Nephron (organoid): Measurements from ENCODE around the gene SAMSN1.

ENCODE experiments used
- H3K27ac Mint-ChIP-seq, 3 experiments: 2 replicates each; pipeline ENCODE4 v1.8.0; 2020; ENCODE audit warnings: mixed read lengths in 3 of 3, mild to moderate bottlenecking in 2 of 3, moderate library complexity in 1 of 3
- H3K27me3 Mint-ChIP-seq: 2 replicates; pipeline ENCODE4 v1.8.0; 2021; ENCODE audit warnings: low read depth, mild to moderate bottlenecking, moderate library complexity, mixed read lengths
- H3K36me3 Mint-ChIP-seq: 2 replicates; pipeline ENCODE4 v1.8.0; 2020; ENCODE audit warnings: low read depth, mixed read lengths
- H3K4me1 Mint-ChIP-seq: 2 replicates; pipeline ENCODE4 v1.8.0; 2020; ENCODE audit warnings: mixed read lengths
- H3K4me3 Mint-ChIP-seq, 3 experiments: 2 replicates each; pipeline ENCODE4 v1.8.0; 2020; ENCODE audit warnings: mild to moderate bottlenecking in 3 of 3, mixed read lengths in 3 of 3, moderate library complexity in 2 of 3
- H3K9me3 Mint-ChIP-seq: 2 replicates; pipeline ENCODE4 v1.8.0; 2020; ENCODE audit warnings: mixed read lengths
- TF ChIP-seq, protein P1 (sequence below), 3 experiments: fragments of 200-600 bp; sonication (generic); IDR thresholded peaks; one replicate each; pipeline ENCODE4 v1.5.0; 2021; ENCODE audit warnings: antibody characterized with exemption in 3 of 3; ENCODE audit not compliant: unreplicated experiment in 3 of 3

Gene SAMSN1

DNA sequence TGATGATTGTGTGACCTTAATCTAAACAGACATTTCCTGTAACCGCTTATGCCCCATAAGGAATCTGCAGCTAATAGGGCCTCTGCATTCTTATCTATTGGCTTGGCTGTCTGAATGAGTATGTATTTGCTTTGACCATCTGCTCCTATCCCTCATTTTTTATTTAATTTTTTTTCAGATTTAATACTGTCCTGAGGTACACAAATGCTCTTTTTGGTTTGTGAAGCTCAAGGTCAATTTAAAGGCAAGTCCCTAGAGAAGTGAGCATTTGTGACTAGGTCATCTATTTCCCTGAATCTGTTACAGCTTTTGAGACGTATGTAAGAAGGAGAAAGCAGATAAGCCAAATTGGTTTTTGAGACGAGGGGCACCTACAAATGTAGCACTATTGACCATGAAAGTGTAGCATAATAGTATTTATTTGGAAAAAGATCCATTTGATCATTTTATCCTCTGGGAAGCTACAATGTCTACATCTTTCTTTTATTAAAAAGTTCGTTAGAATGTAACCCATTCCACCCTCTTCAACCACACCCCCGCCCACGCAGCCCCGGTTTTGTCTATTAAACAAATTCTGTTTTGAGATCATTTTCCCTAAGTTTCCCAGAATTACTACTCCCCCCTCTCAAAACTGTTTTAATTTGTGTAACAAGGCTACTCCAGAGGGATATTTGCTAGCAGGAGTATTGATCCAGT, 93.9 kb downstream of the SAMSN1 start:
- TF ChIP-seq, protein P1, sequence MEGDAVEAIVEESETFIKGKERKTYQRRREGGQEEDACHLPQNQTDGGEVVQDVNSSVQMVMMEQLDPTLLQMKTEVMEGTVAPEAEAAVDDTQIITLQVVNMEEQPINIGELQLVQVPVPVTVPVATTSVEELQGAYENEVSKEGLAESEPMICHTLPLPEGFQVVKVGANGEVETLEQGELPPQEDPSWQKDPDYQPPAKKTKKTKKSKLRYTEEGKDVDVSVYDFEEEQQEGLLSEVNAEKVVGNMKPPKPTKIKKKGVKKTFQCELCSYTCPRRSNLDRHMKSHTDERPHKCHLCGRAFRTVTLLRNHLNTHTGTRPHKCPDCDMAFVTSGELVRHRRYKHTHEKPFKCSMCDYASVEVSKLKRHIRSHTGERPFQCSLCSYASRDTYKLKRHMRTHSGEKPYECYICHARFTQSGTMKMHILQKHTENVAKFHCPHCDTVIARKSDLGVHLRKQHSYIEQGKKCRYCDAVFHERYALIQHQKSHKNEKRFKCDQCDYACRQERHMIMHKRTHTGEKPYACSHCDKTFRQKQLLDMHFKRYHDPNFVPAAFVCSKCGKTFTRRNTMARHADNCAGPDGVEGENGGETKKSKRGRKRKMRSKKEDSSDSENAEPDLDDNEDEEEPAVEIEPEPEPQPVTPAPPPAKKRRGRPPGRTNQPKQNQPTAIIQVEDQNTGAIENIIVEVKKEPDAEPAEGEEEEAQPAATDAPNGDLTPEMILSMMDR (IDR thresholded peaks at IDR 0.05; ENCODE audit: unreplicated experiment in 3 of 3), result no peak
- no peaks in the 10 kb centered on the region for H3K36me3 Mint-ChIP-seq

DNA sequence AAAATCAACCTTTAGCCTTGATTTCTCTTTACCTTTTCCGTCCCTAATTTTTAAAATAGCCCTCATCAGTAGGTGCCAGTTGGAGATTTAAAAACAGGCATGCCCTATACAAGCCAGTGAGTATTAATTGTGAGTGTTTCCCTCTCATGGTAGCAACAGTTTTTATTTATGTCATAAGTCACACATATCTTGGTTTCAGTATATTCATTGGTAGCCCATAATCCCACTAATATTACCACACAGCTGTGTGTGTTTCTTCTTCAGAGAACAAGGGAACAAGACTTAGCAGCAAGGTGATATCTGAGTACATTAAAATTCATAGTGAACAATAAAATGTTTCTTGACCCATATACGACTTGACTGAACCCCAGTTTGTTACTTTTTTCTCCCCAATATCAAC, 94.6 kb downstream of the SAMSN1 start:
- TF ChIP-seq, protein P1 (IDR thresholded peaks at IDR 0.05; ENCODE audit: unreplicated experiment in 3 of 3), result no peak
- peaks cover 12% of the 10 kb centered on the region for H3K4me1 Mint-ChIP-seq
- H3K4me3 Mint-ChIP-seq, result no peak overlapping the region
- H3K27ac Mint-ChIP-seq, result peak overlapping the region in 1 of 3 experiments; percentile 18
- no peaks in the 10 kb centered on the region for H3K36me3 Mint-ChIP-seq
- H3K9me3 Mint-ChIP-seq, result no peaks in the 10 kb centered on the region
- no peaks in the 10 kb centered on the region for H3K27me3 Mint-ChIP-seq

More for the DNA sequence above, 93.9 kb downstream of the SAMSN1 start:
- H3K27me3 Mint-ChIP-seq, result no peaks in the 10 kb centered on the region
- H3K4me3 Mint-ChIP-seq, result no peak overlapping the region
- H3K9me3 Mint-ChIP-seq, result no peaks in the 10 kb centered on the region
- peak overlapping the region in 1 of 3 experiments; percentile 18 for H3K27ac Mint-ChIP-seq
- peaks cover 12% of the 10 kb centered on the region for H3K4me1 Mint-ChIP-seq

DNA sequence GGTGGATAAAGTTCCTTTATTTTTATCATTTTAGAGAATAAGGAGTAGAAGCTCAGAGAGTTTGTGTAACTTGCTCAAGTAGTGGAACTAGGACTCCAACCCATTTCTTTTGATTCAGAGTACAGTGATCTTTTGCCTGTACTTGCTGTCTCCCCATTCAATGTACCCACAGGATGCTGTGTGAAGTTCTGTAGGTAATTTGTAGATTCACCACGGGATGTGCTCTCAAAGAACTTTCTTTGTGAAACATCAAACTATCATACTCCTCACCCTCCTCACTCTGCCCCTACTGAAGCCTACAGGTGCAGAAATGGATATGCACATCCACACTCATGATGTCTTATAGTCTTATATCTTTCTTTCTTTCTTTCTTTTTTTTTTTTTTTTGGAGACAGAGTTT, 97.3 kb downstream of the SAMSN1 start:
- TF ChIP-seq, protein P1 (IDR thresholded peaks at IDR 0.05; ENCODE audit: unreplicated experiment in 3 of 3), result no peak
- no peaks in the 10 kb centered on the region for H3K36me3 Mint-ChIP-seq
- H3K27ac Mint-ChIP-seq, result no peak overlapping the region
- no peak overlapping the region for H3K4me3 Mint-ChIP-seq
- H3K4me1 Mint-ChIP-seq, result peaks cover 7% of the 10 kb centered on the region
- no peaks in the 10 kb centered on the region for H3K27me3 Mint-ChIP-seq
- H3K9me3 Mint-ChIP-seq, result no peaks in the 10 kb centered on the region

DNA sequence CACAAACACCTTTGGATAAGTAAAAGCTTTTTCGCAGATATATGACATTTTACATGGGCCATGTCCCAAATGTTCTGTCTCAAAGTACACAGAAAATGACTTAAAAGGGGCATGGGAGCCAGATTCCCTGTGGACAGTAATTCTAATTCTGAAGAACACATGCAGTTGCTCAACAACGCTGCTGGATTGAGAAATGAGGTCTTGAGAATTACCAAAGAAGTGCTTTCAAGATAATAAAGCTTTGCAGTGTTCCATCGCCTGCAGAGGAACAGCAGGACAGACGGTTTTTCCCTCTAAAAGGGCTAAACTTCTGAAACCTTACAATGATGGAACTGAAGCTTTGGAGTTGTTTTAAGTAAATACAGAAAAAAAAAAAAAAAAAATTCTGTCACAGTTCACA, 107.9 kb downstream of the SAMSN1 start:
- no peaks in the 10 kb centered on the region for H3K27me3 Mint-ChIP-seq
- no peaks in the 10 kb centered on the region for H3K4me1 Mint-ChIP-seq
- H3K4me3 Mint-ChIP-seq, result no peak overlapping the region
- TF ChIP-seq, protein P1 (IDR thresholded peaks at IDR 0.05; ENCODE audit: unreplicated experiment in 3 of 3), result no peak
- no peaks in the 10 kb centered on the region for H3K36me3 Mint-ChIP-seq
- H3K9me3 Mint-ChIP-seq, result peaks cover 2% of the 10 kb centered on the region
- H3K27ac Mint-ChIP-seq, result no peak overlapping the region

DNA sequence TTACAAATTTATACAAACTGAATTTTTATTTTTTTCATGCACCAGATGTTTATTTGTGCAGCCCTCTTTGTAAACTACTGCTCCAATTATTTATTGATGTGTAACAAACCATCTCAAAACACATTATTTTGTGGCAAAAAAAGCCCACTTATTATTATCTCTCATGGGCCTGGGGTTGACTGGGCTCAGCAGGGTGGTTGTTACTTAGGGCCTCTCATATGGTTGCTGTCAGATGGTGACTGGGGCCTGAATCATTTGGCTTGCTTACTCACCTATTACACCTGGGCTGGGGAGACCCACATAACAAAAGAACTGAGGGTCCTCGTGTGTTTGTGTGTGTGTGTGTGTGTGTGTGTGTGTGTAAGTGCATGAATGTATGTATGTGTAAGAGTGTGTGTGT, 110.7 kb downstream of the SAMSN1 start:
- peaks cover 5% of the 10 kb centered on the region for H3K9me3 Mint-ChIP-seq
- no peak overlapping the region for H3K27ac Mint-ChIP-seq
- H3K27me3 Mint-ChIP-seq, result no peaks in the 10 kb centered on the region
- no peaks in the 10 kb centered on the region for H3K36me3 Mint-ChIP-seq
- H3K4me1 Mint-ChIP-seq, result no peaks in the 10 kb centered on the region
- no peak overlapping the region for H3K4me3 Mint-ChIP-seq
- TF ChIP-seq, protein P1 (IDR thresholded peaks at IDR 0.05; ENCODE audit: unreplicated experiment in 3 of 3), result no peak
